ENCODE measurements around the gene TAF6L. TPM values are rescaled to one million over a fixed set of nuclear protein-coding genes. Genes with fewer than 3 reads are reported as not detected.

The TAF6L gene
- total and polyA plus RNA-seq, 2 donors (not counting 1 experiment from before 2014, with no cell fraction given), result 28.2 to 48.2 TPM

DNA sequence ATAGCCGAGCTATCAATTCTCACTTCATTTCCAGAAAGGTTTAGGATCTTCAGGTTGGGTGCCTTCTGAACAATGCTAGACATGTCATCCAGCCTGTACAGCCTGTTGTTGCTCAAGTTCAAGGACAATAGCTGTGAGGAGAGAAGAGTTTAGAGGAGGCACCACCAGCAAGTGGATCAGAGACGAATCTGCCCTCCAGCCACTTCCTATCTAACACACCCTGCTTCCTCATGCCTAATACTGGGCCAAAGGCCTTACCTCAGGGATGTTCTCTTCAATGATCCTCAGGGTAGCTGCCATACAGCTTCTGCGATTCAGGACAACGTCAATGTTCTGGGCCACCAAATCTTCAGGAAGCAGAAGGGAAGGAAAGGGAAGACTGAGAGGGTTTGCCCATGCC lies 29.9 kb downstream of the TAF6L start:
- Histone ChIP-seq H3K36me3 (replicated peaks in 1 of 2; ENCODE audit: control extremely low read depth in 1 of 2, control insufficient read depth in 1 of 2, extremely low read depth in 1 of 2, insufficient read depth in 2 of 2, low read length in 1 of 2) (peaks cover 22 to 73% of the 10 kb centered on the region in 2 experiments), H4K20me1 (ENCODE audit: control insufficient read depth, insufficient read depth, low read length, poor library complexity, severe bottlenecking) (peaks cover 13% of the 10 kb centered on the region), H3K27ac (ENCODE audit: low read length in 2 of 2) (no peak overlapping the region), H3K9ac (ENCODE audit: low read length) (no peak overlapping the region), H3K4me2 (replicated peaks; ENCODE audit: low read depth, low read length, poor library complexity, severe bottlenecking) (no peak overlapping the region), H3K27me3 (replicated peaks in 1 of 4; ENCODE audit: control extremely low read depth in 1 of 4, control insufficient read depth in 3 of 4, insufficient read depth in 4 of 4, low read length in 3 of 4) (no peaks in the 10 kb centered on the region), H3K4me3 (ENCODE audit: control extremely low read depth in 1 of 5, extremely low read depth in 1 of 5, insufficient read depth in 1 of 5, low read depth in 2 of 5, low read length in 4 of 5) (no peak overlapping the region), H3K9me3 (ENCODE audit: control extremely low read depth in 1 of 3, control insufficient read depth in 2 of 3, insufficient read depth in 1 of 3, low read length in 2 of 3) (no peaks in the 10 kb centered on the region), H2AFZ (ENCODE audit: insufficient read depth, low read depth, low read length, poor library complexity, severe bottlenecking) (no peak overlapping the region), H3K79me2 (ENCODE audit: control insufficient read depth, insufficient read depth, low read length) (peaks cover 72% of the 10 kb centered on the region), H3K4me1 (ENCODE audit: control insufficient read depth in 2 of 2, insufficient read depth in 2 of 2, low read length in 2 of 2) (peaks cover 11 to 19% of the 10 kb centered on the region in 2 donors)
- Mint-ChIP-seq H3K4me1 (peaks cover 25% of the 10 kb centered on the region), H3K27me3 (no peaks in the 10 kb centered on the region), H3K9me3 (ENCODE audit: insufficient read depth) (no peaks in the 10 kb centered on the region), H3K4me3 (no peak overlapping the region), H3K27ac (no peak overlapping the region)
- no peak for ATAC-seq (ENCODE audit: low read depth)
- ChIA-PET CTCF (interaction anchor here (0.6 to 1.3 kb wide), 2 partner anchors 11 to 1176 kb away, joined by 3 read pairs; no protein-coding TSS in a partner anchor), POLR2A (interaction anchor here (0.5 to 1.9 kb wide), 3 partner anchors 13 to 56 kb away, joined by 4 to 5 read pairs (median 5); partner anchors contain the start of gene TMEM179B)
- DNase-seq, result no peak
- 83% methylated on average over 2 of the region's 4 CpGs for WGBS (ENCODE audit: insufficient coverage)
- TF ChIP-seq EZH2 (IDR thresholded peaks at IDR 0.05; ENCODE audit: borderline replicate concordance, insufficient read depth, low read depth, low read length, poor library complexity, severe bottlenecking) (no peak), CTCF (IDR thresholded peaks at IDR 0.05) (no peak)
- intact Hi-C loops (cut with micrococcal nuclease), result no loop called here

DNA sequence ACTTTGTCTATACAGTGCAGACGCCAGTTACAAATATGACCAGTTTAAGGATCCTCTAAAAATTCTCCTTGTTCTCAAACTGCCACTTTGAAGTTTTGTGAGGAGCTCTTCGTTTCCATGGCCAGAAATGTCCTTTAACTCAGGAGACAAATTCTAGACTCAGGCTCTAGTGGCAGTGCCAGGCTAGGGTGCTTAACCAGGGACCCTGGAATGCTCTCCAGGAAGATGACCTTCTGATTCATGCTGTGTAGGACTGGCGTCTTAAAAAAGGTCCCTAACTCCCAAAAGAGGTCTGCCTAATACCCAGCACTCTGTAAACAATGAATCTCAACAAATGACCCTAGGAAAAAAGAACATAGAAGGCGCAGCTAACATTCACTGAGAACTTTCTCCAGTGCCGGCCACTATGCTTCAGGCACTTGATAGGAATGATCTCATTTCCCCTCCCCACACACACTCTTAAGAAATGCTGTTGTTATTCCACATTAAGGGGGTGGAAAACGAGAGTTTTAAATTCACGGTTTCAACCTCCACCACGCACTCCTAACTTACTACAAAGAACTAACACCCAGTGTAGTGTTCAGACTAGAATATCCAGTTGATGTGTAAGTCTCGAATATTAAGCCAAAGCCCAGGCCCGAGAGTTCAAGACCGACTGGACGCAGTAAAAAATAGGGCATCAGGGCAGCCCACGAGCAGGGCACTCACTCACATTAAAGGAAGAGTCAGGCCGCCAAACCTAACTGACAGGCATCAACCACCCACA lies 33.3 kb downstream of the TAF6L start:
- DNase-seq (no peak), ATAC-seq (ENCODE audit: low read depth) (no peak)
- Histone ChIP-seq H3K79me2 (ENCODE audit: control insufficient read depth, insufficient read depth, low read length) (peaks cover 49% of the 10 kb centered on the region), H3K4me1 (ENCODE audit: control insufficient read depth in 2 of 2, insufficient read depth in 2 of 2, low read length in 2 of 2) (peaks cover 11 to 25% of the 10 kb centered on the region in 2 donors), H4K20me1 (ENCODE audit: control insufficient read depth, insufficient read depth, low read length, poor library complexity, severe bottlenecking) (peaks cover 13% of the 10 kb centered on the region), H3K9ac (ENCODE audit: low read length) (peak overlapping the region; percentile 91), H3K27me3 (replicated peaks in 1 of 4; ENCODE audit: control extremely low read depth in 1 of 4, control insufficient read depth in 3 of 4, insufficient read depth in 4 of 4, low read length in 3 of 4) (no peaks in the 10 kb centered on the region), H3K36me3 (replicated peaks in 1 of 2; ENCODE audit: control extremely low read depth in 1 of 2, control insufficient read depth in 1 of 2, extremely low read depth in 1 of 2, insufficient read depth in 2 of 2, low read length in 1 of 2) (peaks cover 17 to 39% of the 10 kb centered on the region in 2 experiments), H3K27ac (ENCODE audit: low read length in 2 of 2) (peak overlapping the region; percentile 69 to 86), H3K4me3 (ENCODE audit: control extremely low read depth in 1 of 5, extremely low read depth in 1 of 5, insufficient read depth in 1 of 5, low read depth in 2 of 5, low read length in 4 of 5) (peak overlapping the region; percentile 77 to 96 (median 89)), H3K9me3 (ENCODE audit: control extremely low read depth in 1 of 3, control insufficient read depth in 2 of 3, insufficient read depth in 1 of 3, low read length in 2 of 3) (no peaks in the 10 kb centered on the region), H2AFZ (ENCODE audit: insufficient read depth, low read depth, low read length, poor library complexity, severe bottlenecking) (peak overlapping the region; percentile 17), H3K4me2 (replicated peaks; ENCODE audit: low read depth, low read length, poor library complexity, severe bottlenecking) (peak overlapping the region; percentile 82)
- Mint-ChIP-seq H3K9me3 (ENCODE audit: insufficient read depth) (no peaks in the 10 kb centered on the region), H3K4me3 (peak overlapping the region; percentile 100), H3K27me3 (no peaks in the 10 kb centered on the region), H3K27ac (peak overlapping the region; percentile 99), H3K4me1 (peaks cover 32% of the 10 kb centered on the region)
- WGBS (ENCODE audit: insufficient coverage), result 4% methylated on average over 9 of the region's 14 CpGs
- TF ChIP-seq CTCF (IDR thresholded peaks at IDR 0.05), result no peak
- no peak for TF ChIP-seq EZH2 (IDR thresholded peaks at IDR 0.05; ENCODE audit: borderline replicate concordance, insufficient read depth, low read depth, low read length, poor library complexity, severe bottlenecking)
- intact Hi-C loops (cut with micrococcal nuclease), result loop anchor here (1.0 kb wide), 6 partner anchors 12 to 58 kb away; partner anchors contain the start of genes TMEM179B, TMEM223 and WDR74
- ChIA-PET CTCF (interaction anchor here (1.0 to 1.2 kb wide), 2 partner anchors 10 to 18 kb away, joined by 3 to 4 read pairs; no protein-coding TSS in a partner anchor), POLR2A (interaction anchor here (0.6 to 2.5 kb wide), 9 partner anchors 12 to 77 kb away, joined by 3 to 19 read pairs (median 4); partner anchors contain the start of genes HNRNPUL2, TMEM223 and WDR74)

Measured in B cell (primary cell).